Liver (tissue), 3 donors: Measurements from ENCODE around the gene TOMM40L.

Experiments
- ATF3 ChIP-seq: IDR thresholded peaks from 2 replicates; pipeline ENCODE4 v1.6.1; 2016; ENCODE audit warnings: antibody characterized with exemption
- CTCF ChIP-seq: fragments of 150-350 bp; IDR thresholded peaks from 2 replicates; pipeline ENCODE4 v1.5.1; 2017; ENCODE audit warnings: improper control_type of control experiment, low read depth, low read length; ENCODE audit not compliant: missing input control
- FOXA2 ChIP-seq: IDR thresholded peaks from 2 replicates; pipeline ENCODE4 v1.6.1; 2016; ENCODE audit warnings: antibody characterized with exemption
- MAX ChIP-seq: IDR thresholded peaks from 2 replicates; pipeline ENCODE4 v1.6.1; 2016; ENCODE audit warnings: antibody characterized with exemption
- REST ChIP-seq: IDR thresholded peaks from 2 replicates; pipeline ENCODE4 v1.6.1; 2016; ENCODE audit warnings: antibody characterized with exemption, mild to moderate bottlenecking
- TAF1 ChIP-seq: conservative IDR thresholded peaks from 2 replicates; pipeline ENCODE4 v1.6.1; 2016; ENCODE audit warnings: antibody characterized with exemption, mild to moderate bottlenecking
- donor health status: healthy.
- donor health status: healthy.

GRCh38 chr1:161191971-161192370, 33.9 kb upstream of the TOMM40L start:
- TF ChIP-seq FOXA2 (no peak), CTCF (no peak), ATF3 (no peak), REST (no peak), MAX (no peak), TAF1 (no peak)
